HG02588 (cell line): Measurements from ENCODE around the gene RBMS3.

Experiments
- ATAC-seq: cut with Tn5 transposase; IDR thresholded peaks from one replicate; pipeline ENCODE4 v1.9.1; 2021; ENCODE audit warnings: mild to moderate bottlenecking, moderate library complexity; ENCODE audit not compliant: unreplicated experiment

The RBMS3 gene

DNA sequence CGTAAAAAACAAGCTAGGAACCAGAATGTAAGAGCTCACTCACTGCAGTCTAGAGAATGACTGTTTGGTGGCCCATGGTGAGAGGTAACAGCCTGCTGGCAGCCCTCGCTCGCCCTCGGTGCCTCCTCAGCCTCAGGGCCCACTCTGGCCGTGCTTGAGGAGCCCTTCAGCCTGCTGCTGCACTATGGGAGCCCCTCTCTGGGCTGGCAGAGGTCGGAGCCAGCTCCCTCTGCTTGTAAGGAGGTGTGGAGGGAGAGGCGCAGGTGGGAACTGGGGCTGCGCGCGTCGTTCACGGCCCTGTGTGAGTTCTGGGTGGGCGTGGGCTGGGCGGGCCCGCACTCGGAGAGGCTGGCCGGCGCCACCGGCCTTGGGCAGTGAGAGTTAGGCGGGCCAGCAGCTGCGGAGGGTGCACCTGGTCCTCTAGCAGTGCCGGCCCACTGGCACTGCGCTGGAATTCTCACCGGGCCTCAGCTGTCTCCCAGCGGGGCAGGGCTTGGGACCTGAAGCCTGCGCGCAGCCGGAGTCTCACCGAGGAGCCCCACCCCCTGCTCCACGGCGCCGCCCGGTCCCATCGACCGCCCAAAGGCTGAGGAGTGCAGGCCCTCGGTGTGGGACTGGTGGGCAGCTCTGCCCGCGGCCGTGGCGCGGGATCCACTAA is 420.6 kb downstream of the RBMS3 start:
- ATAC-seq, result no peak

DNA sequence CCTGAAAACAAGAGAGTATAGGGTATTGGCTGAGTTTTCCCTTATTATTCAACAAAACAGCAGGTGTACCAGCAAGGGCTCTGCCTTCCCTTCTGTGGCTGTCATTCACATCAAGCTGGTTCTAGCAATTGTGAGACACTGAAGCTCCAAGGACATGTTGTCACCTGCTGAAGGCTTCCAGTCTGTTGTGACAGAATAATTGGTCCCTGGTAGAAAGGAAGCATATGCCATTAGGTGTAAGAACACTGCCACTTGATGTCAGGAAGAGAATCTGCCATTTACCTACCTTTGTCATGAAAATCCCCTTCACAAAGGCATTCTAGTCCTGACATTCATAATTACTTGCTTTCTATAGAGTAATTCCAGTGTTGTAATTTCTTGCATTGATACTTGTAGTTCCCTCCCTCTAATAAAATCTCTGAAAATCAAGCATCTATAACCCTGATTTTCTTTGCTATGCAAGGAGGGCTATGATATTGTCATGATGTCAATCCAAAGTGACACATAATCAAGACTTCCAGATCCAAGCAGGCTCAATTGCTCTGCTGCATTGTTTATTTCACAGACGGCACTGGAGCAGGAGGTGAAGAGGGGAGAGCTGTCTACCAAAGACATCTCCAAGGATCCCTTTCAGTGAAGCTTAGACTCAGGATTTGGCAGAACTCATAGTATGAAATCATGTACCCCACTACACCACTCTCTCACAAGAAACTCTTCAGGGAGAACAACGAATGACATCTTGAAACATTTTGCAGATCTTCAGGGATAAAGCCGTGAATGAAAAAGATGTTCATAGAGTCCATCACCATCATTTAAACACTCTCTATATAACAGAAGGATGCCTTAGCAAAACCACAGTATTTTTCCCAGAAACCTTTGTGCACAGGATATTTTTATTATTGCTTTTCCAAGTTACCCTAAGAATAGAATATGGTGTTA is 425.3 kb downstream of the RBMS3 start:
- no peak for ATAC-seq

DNA sequence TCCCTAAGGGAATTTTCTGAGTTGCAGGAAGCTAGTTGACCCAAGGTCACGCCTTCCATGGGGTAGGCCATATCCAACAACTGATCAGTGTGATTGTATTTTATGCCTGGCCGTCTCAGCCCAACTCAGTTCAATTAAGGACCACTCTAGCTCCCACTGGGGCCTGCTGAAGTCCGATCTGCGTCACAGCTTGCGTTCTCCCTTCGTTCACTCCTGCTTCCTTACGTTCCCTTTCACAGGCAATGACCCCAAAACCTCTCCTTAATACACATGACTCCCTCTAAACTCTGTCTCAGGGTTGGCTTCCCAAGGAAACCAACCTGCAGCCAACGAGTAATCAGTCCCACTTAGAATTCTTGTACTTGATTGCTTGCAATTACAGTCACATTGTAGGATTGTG is 428.0 kb downstream of the RBMS3 start:
- no peak for ATAC-seq

DNA sequence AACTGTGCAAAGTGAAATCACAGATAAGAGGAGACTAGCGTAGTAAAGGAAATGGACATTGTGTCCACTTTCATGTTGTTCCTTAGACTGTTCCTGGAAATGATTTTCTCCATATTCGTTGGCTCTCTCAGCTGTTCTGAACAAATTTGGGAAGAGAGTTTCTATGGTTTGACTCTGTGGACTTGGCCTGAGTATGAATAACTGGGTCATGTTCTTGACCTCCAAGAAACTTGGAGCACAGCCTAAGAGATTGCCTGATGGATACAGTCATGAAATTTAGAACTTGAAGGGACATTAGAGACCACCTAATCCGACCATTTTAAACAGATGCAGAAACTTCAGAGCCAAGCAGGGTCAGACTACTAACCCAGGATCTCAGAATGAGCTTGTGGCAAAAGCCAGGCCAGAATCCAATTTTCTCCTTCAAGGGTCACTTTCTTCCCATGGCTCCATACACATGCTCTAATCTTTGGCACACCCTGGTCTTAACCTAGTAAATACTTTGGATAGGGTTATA is 430.4 kb downstream of the RBMS3 start:
- no peak for ATAC-seq

DNA sequence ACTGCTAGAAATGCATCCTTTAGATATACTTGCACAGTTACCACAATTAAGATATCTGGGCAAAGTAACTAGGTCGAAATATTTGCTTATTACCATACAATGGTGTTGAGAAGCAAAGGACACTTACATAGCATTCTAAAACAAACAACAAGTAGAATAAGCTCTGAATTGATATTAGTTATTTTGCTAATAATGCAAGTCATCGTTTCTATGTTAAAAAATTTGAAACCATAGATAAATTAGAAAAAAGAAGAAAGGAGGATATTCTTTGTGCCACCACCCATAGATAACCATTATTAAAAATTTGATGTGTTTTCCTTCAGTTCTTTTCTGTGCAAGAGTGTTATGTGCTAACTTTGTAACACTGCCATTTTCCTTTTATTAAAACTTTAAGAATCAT is 435.3 kb downstream of the RBMS3 start:
- ATAC-seq, result no peak

DNA sequence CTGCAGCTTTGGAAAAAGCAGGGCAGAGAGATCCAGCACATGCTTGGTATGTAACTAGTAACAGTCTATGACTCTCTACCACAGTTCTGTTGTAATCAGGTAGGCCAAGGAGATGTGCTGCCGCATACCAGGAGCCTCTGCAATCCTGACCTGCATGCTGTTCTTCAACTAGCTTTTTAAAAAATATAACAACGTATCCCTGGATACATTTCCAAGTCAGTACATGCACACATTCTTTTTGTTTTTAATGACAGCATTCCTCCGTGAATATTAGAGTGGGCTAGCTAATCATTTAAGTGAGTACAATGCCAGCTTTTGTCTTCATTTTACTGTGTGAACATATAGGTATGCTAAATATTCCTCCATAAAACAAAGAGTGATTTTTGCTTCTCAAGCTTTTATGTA is 437.8 kb downstream of the RBMS3 start:
- no peak for ATAC-seq

DNA sequence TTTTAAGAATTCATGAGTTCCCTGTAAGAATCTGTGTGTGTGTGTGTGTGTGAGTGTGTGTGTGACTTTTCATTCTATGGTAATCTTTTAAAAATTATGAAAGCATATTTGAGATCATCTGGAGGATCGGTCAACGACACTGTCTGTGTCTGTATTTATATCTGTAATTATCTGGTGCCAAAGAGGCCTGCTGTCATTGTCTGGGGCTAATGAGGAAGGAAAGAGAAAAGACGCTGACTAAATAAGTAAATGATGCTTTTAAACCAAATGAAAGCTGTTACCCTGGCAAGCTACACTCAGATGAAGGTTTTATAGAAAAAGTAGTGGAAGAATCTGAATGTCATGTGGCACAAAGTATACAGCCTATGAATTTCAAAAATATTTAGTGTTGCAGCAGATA is 439.8 kb downstream of the RBMS3 start:
- no peak for ATAC-seq

DNA sequence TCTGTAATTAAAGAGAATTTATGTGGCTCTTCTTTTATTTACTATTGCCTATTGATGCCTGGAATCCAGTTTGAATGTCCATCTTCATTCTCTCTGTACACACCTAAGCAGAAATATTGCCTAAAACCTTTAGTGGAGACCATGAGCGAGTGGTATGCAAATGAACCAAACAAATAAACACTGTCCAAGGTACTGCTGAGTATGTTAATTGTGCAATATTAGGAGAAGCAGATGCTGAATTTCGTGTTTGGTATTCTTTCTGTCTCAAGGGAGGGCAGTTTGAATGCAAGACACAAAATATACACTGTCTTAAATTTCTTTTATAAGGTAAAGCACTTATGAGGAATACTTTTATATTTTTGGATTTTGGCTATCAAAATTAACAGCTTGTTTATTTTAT is 440.9 kb downstream of the RBMS3 start:
- no peak for ATAC-seq

DNA sequence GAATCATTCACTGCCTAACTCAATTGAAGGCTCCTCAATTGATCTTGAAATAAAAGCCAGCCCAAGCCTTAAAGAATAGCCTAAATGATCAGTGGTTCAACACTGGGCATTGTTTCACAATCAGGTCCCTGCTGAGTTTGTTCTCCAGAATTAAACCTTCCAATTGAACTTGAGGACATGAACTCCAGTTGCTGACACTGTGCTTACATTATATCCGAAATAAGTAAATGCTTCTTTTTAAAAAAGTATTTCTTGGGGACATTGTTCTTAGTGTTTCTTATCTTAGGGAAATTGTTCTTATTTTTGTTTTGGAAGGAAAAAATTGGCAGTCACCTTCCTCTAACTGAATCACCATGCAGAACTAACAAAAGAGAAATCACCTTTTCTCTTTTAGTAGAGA is 450.2 kb downstream of the RBMS3 start:
- no peak for ATAC-seq

DNA sequence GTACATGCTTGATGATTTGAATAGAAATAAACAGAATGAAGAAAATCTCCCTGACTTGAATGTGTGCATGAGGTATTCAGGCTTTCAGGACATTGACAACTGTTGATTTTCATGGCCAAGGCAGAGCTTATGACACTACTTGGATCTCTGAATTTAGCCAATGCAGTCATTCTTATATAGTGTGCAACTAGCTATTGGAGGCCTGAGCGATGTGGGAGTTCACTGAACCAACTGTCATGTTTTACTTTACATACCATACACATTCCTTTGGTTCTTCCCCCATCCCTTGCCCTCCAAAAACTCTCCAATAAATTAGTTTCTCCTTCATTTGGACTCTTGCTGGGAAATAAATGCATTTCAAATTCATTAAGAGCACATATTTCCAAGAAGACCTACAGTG is 460.4 kb downstream of the RBMS3 start:
- no peak for ATAC-seq

DNA sequence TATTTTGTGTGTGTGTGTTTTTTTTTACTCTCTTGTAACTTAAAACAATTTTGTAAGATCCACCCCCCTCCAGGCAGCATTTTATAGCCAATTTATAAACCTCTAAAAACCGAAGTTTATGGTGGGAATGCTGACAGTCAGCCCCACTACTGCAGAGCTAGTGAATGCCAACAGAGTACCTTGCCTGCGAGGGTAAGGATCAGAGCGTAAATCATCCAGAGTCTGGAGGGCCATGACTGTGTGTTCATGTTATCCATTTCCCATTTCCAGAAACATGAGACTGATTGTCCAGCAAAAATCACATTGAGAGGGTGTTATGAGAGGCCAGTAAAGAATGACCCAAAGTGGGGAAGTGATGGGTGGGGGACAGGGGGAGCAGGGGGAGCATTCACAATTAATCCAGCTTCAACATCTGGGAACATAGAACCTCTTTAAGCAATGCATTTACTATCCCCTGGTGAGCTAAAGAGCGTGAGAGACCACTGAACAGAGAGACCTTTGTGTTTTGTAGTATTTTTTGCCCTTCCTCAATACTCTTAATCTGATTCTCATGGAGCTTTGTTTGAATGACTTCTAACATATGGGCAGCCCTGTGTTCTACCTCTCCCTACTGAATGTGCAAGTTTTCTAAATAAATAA is 464.5 kb downstream of the RBMS3 start:
- no peak for ATAC-seq

DNA sequence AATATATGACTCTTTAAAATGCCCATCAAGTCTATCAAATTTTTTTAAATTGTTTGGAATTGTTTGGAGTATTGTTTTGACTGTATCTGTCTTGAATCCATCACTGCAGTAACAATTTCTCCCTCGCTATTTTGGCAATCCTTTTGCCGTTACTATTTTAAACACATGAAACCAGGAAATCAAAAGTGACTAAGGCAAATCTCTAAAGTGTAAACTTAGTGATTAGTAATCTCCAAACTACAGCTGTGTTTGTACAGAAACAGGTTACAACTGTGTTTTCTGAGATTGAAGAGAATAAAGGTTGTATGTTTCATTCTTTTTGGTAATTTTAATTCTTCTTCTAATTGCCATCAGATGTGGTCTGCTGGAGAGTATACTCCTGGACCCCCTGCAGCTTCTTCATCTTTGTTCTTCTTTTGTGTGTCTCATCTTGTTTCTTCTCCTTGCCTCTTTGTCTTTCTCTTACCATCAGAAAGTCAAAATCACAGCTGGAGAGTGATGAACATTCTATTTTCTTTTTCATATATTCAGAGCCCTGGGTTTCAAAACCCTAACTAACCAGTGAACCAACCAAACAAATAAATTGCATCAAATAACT is 465.4 kb downstream of the RBMS3 start:
- ATAC-seq, result no peak

DNA sequence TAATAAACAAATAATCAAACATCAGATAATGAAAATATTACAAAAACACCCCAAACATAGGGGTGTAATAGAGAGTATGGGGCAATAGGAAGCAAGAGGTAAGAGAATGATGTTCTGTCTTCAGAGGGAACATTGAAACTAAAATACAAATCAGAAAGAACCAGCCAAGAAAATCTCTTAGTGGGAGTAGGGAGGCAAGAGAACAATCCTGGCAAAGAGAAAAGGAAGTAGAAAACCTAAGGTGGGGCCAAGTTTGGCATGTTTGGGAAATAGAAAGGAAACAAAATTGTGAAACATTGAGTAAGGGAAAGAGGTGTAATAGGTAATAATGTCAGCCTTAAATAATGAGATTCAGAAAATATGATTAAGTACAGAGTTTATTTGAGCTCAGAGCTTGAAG is 467.1 kb downstream of the RBMS3 start:
- ATAC-seq, result no peak

DNA sequence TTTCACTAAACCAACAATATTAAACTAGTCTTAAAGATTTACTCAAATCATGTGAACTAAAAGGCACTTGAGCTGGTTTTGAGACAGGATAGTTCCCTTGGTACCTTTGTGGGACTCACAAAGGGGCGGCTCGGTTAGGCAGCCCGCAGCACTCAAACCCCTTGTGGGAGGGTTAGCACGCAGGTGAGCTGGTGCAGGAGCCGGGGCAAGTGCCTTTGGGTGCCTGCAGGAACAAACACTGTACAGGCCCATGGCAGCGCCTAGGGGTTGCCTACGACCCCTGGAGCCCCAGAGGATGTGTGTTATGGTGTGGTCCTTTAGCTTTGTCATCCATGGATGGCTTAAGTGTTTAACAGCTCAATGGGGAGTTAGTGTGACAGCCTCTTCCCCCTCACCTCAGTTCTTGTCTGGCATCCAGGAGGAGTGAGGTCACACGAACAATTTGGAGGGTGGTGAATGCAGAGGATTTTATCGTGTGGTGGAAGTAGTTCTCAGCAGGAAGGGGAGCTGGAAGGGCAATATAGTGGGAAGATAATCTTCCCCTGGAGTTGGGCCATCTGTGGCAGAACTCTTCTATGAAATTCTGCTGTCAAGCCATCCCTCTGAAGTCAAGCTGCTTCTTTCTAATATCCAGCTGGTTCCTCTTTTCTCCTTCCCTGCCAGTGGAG is 470.9 kb downstream of the RBMS3 start:
- ATAC-seq, result no peak

DNA sequence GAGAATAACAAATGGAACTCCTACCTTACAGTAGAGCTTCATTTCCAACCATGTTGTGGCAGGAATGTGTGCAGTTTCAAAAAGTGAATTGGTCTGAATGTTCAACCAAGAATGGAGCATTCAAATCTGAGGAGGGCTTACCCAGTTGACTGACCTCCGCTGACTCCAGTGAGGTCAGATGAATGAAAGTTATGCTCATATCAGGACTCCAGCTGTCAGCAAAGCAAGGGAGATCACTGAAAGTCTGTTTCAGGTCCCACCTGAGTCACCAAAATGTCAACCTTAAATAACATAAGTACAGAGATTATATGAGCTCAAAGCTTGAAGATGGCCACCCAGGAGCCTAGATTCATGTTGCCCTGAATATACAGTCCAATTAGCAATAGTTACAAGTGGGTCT is 473.5 kb downstream of the RBMS3 start:
- no peak for ATAC-seq

DNA sequence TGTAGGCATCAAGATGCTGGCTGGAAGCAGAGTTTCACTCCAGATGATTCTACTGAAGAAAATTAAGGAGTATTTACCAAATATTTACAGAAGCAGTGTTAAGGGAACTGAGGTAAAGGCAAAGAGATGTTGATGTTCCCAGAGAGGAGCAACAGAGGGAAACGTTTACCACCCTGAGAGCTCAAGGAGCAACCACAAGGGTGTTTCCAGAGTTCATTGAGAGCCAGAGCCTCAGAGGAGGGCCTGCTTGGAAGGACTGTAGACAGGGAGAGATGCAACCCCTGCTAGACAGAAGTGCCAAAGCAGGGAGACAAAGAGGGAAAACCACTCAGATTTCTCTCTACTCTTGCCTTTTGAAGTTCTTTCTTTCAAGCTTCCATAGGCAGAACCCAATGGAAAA is 474.5 kb downstream of the RBMS3 start:
- no peak for ATAC-seq

DNA sequence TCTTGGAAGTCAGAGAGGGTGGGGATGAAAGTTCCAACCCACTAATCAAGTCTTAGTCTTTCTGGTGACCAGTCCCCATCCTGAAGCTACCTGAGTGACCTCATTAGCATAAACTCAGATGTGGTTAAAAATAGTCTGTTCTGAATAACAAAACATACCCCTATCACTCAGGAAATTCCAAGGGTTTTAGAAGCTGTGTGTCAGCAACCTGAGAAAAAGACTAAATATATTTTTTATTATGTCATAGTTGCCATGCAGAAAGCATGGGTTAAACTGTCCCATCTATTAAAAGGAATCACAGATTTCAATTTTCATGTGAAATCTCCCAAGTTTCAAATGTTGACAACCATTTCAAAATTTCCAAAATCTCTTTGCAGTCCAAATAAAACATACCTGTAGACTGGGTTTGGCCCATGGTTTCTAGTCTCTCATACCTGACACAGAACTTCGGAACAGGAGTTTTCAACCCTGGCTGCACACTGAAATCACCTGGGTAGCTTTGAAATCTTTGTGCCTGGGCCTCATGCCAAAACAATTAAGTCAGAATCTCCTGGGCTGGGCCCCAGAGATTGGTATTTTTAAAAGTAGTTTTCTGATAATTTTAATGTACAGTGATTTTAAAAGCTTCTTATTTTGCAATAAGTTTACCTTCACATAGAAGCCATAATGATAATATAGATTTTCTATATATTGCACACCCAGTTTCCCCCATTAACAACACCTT is 476.3 kb downstream of the RBMS3 start:
- no peak for ATAC-seq

DNA sequence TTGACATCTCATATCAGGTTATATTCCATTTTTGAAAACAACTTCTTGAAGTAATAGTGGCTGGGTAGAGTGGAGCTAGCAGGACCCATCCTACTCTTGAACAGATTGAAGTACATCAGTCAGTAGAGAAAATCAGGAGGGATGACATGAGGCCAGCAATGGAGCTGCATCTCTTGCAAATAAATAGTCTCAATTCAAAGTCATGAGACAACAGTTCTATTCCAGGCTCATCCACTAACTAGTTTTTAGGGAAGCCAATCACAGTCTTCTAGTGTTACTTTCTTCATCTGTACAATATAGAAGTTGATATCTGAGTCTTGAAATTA is 477.2 kb downstream of the RBMS3 start:
- ATAC-seq, result no peak

DNA sequence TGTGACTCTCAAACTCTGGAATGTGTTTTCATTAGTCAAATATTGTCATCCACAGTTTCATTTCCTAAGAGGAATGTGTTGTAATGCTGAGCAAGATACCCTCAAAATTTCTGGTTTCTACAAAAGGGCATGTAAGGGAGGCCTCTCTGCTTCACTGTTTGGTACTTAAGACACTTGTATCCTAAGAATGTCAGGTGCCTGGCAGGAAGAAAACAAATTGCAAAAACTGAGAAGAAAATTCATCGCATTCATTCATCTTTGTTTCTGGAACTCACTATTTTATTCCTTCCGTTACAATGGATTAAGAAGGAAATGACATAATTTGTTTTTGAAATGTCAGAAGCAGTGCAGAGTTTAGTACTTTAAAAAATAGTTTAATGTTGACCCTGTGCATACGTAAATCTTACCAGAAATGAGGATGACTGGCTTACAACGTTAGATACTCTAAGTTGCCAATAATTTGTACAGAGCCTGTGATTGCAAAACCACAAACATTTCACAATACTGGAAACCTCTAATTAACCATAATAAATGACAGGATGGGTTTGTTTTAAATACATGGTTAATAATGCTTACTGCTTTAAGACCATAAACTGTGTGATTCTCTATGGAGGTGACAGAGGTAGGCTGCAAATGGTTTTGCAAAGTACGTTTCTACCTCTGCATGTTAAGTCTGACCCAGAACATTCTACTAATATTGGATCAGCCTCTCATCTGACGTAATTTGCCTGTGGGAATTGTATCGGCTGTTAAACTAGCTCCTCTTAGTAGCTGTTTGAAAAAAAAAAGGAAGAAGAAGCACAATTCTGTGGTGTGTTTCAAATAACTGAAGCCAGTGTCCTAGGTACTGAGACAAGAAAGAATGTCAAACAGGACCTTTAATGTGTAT is 477.8 kb downstream of the RBMS3 start:
- ATAC-seq, result no peak
